ENCODE measurements around the gene FHAD1.
"Not testable (repeated sequence)": the region's sequence is repeated elsewhere in the genome, so short reads cannot be mapped to it uniquely, and the experiment has no call there.

The FHAD1 gene

GRCh38 chr1:15290382-15290781 lies 43.4 kb downstream of the FHAD1 start:
- Histone ChIP-seq H3K27ac (ENCODE audit: low read depth, low read length) (no peak overlapping the region; the same call in 1 of the 2 replicates), H3K79me2 (ENCODE audit: control insufficient read depth, insufficient read depth, low read length, unreplicated experiment) (no peaks in the 10 kb centered on the region), H2AFZ (ENCODE audit: low read length, unreplicated experiment) (no peak overlapping the region), H3K36me3 (ENCODE audit: insufficient read depth, low read length) (no peaks in the 10 kb centered on the region), H3K4me1 (ENCODE audit: control insufficient read depth, insufficient read depth, low read length, unreplicated experiment) (no peaks in the 10 kb centered on the region), H3K27me3 (ENCODE audit: insufficient read depth, low read length) (no peaks in the 10 kb centered on the region), H3K4me3 (ENCODE audit: low read depth, low read length) (no peak overlapping the region)

- Histone ChIP-seq H2AFZ (ENCODE audit: low read length, unreplicated experiment) (no peak overlapping the region), H3K27me3 (ENCODE audit: insufficient read depth, low read length) (no peaks in the 10 kb centered on the region), H3K4me1 (ENCODE audit: control insufficient read depth, insufficient read depth, low read length, unreplicated experiment) (no peaks in the 10 kb centered on the region), H3K27ac (ENCODE audit: low read depth, low read length) (no peak overlapping the region), H3K79me2 (ENCODE audit: control insufficient read depth, insufficient read depth, low read length, unreplicated experiment) (no peaks in the 10 kb centered on the region), H3K4me3 (ENCODE audit: low read depth, low read length) (no peak overlapping the region), H3K36me3 (ENCODE audit: insufficient read depth, low read length) (no peaks in the 10 kb centered on the region)
Observed at GRCh38 chr1:15295696-15296095, 48.7 kb downstream of the FHAD1 start.

GRCh38 chr1:15296585-15297321 lies 49.7 kb downstream of the FHAD1 start:
- H3K27me3 ChIP-seq (ENCODE audit: insufficient read depth, low read length), result no peaks in the 10 kb centered on the region
- no peak overlapping the region for H3K4me3 ChIP-seq (ENCODE audit: low read depth, low read length)
- H3K27ac ChIP-seq (ENCODE audit: low read depth, low read length), result no peak overlapping the region
- H3K36me3 ChIP-seq (ENCODE audit: insufficient read depth, low read length), result no peaks in the 10 kb centered on the region
- H3K79me2 ChIP-seq (ENCODE audit: control insufficient read depth, insufficient read depth, low read length, unreplicated experiment), result no peaks in the 10 kb centered on the region
- no peak overlapping the region for H2AFZ ChIP-seq (ENCODE audit: low read length, unreplicated experiment)
- no peaks in the 10 kb centered on the region for H3K4me1 ChIP-seq (ENCODE audit: control insufficient read depth, insufficient read depth, low read length, unreplicated experiment)

GRCh38 chr1:15297975-15298374 lies 51.0 kb downstream of the FHAD1 start:
- H3K27me3 ChIP-seq (ENCODE audit: insufficient read depth, low read length); H2AFZ ChIP-seq (ENCODE audit: low read length, unreplicated experiment); H3K79me2 ChIP-seq (ENCODE audit: control insufficient read depth, insufficient read depth, low read length, unreplicated experiment); H3K36me3 ChIP-seq (ENCODE audit: insufficient read depth, low read length); H3K27ac ChIP-seq (ENCODE audit: low read depth, low read length); H3K4me1 ChIP-seq (ENCODE audit: control insufficient read depth, insufficient read depth, low read length, unreplicated experiment); H3K4me3 ChIP-seq (ENCODE audit: low read depth, low read length): not testable (repeated sequence)

- Histone ChIP-seq H3K4me3 (ENCODE audit: low read depth, low read length) (no peak overlapping the region), H3K27ac (ENCODE audit: low read depth, low read length) (no peak overlapping the region), H3K79me2 (ENCODE audit: control insufficient read depth, insufficient read depth, low read length, unreplicated experiment) (no peaks in the 10 kb centered on the region), H2AFZ (ENCODE audit: low read length, unreplicated experiment) (no peak overlapping the region), H3K4me1 (ENCODE audit: control insufficient read depth, insufficient read depth, low read length, unreplicated experiment) (no peaks in the 10 kb centered on the region), H3K36me3 (ENCODE audit: insufficient read depth, low read length) (no peaks in the 10 kb centered on the region), H3K27me3 (ENCODE audit: insufficient read depth, low read length) (no peaks in the 10 kb centered on the region)
Observed at GRCh38 chr1:15299179-15299578, 52.2 kb downstream of the FHAD1 start.

GRCh38 chr1:15299806-15300205 lies 52.8 kb downstream of the FHAD1 start:
- Histone ChIP-seq H3K4me1 (ENCODE audit: control insufficient read depth, insufficient read depth, low read length, unreplicated experiment) (no peaks in the 10 kb centered on the region), H3K27me3 (ENCODE audit: insufficient read depth, low read length) (no peaks in the 10 kb centered on the region; the same call in 1 of the 2 replicates), H3K36me3 (ENCODE audit: insufficient read depth, low read length) (no peaks in the 10 kb centered on the region), H3K79me2 (ENCODE audit: control insufficient read depth, insufficient read depth, low read length, unreplicated experiment) (no peaks in the 10 kb centered on the region), H2AFZ (ENCODE audit: low read length, unreplicated experiment) (no peak overlapping the region), H3K4me3 (ENCODE audit: low read depth, low read length) (no peak overlapping the region), H3K27ac (ENCODE audit: low read depth, low read length) (no peak overlapping the region)

GRCh38 chr1:15303935-15304334 lies 56.9 kb downstream of the FHAD1 start:
- no peaks in the 10 kb centered on the region for H3K79me2 ChIP-seq (ENCODE audit: control insufficient read depth, insufficient read depth, low read length, unreplicated experiment)
- no peaks in the 10 kb centered on the region for H3K4me1 ChIP-seq (ENCODE audit: control insufficient read depth, insufficient read depth, low read length, unreplicated experiment)
- H3K36me3 ChIP-seq (ENCODE audit: insufficient read depth, low read length), result no peaks in the 10 kb centered on the region
- H3K27me3 ChIP-seq (ENCODE audit: insufficient read depth, low read length), result no peaks in the 10 kb centered on the region; the same call in 1 of the 2 replicates
- H2AFZ ChIP-seq (ENCODE audit: low read length, unreplicated experiment), result no peak overlapping the region
- H3K4me3 ChIP-seq (ENCODE audit: low read depth, low read length), result no peak overlapping the region
- no peak overlapping the region for H3K27ac ChIP-seq (ENCODE audit: low read depth, low read length)

- Histone ChIP-seq H3K27ac (ENCODE audit: low read depth, low read length) (no peak overlapping the region), H2AFZ (ENCODE audit: low read length, unreplicated experiment) (peak overlapping the region; percentile 11), H3K4me3 (ENCODE audit: low read depth, low read length) (no peak overlapping the region), H3K4me1 (ENCODE audit: control insufficient read depth, insufficient read depth, low read length, unreplicated experiment) (no peaks in the 10 kb centered on the region), H3K36me3 (ENCODE audit: insufficient read depth, low read length) (no peaks in the 10 kb centered on the region), H3K27me3 (ENCODE audit: insufficient read depth, low read length) (no peaks in the 10 kb centered on the region; the same call in 1 of the 2 replicates), H3K79me2 (ENCODE audit: control insufficient read depth, insufficient read depth, low read length, unreplicated experiment) (no peaks in the 10 kb centered on the region)
Observed at GRCh38 chr1:15304708-15305467, 57.9 kb downstream of the FHAD1 start.

- Histone ChIP-seq H3K79me2 (ENCODE audit: control insufficient read depth, insufficient read depth, low read length, unreplicated experiment) (no peaks in the 10 kb centered on the region), H3K27me3 (ENCODE audit: insufficient read depth, low read length) (no peaks in the 10 kb centered on the region; the same call in 1 of the 2 replicates), H3K36me3 (ENCODE audit: insufficient read depth, low read length) (no peaks in the 10 kb centered on the region), H3K4me3 (ENCODE audit: low read depth, low read length) (no peak overlapping the region), H3K27ac (ENCODE audit: low read depth, low read length) (no peak overlapping the region), H3K4me1 (ENCODE audit: control insufficient read depth, insufficient read depth, low read length, unreplicated experiment) (no peaks in the 10 kb centered on the region), H2AFZ (ENCODE audit: low read length, unreplicated experiment) (peak overlapping the region; percentile 11)
Observed at GRCh38 chr1:15305468-15305770, 58.4 kb downstream of the FHAD1 start.

- not testable (repeated sequence) for H3K4me3 ChIP-seq (ENCODE audit: low read depth, low read length); H2AFZ ChIP-seq (ENCODE audit: low read length, unreplicated experiment); H3K27ac ChIP-seq (ENCODE audit: low read depth, low read length); H3K79me2 ChIP-seq (ENCODE audit: control insufficient read depth, insufficient read depth, low read length, unreplicated experiment); H3K27me3 ChIP-seq (ENCODE audit: insufficient read depth, low read length); H3K4me1 ChIP-seq (ENCODE audit: control insufficient read depth, insufficient read depth, low read length, unreplicated experiment); H3K36me3 ChIP-seq (ENCODE audit: insufficient read depth, low read length)
Observed at GRCh38 chr1:15306352-15306751, 59.3 kb downstream of the FHAD1 start.

GRCh38 chr1:15308135-15308534 lies 61.1 kb downstream of the FHAD1 start:
- Histone ChIP-seq H3K27me3 (ENCODE audit: insufficient read depth, low read length) (no peaks in the 10 kb centered on the region; the same call in 1 of the 2 replicates), H3K27ac (ENCODE audit: low read depth, low read length) (no peak overlapping the region), H3K4me3 (ENCODE audit: low read depth, low read length) (no peak overlapping the region), H3K4me1 (ENCODE audit: control insufficient read depth, insufficient read depth, low read length, unreplicated experiment) (no peaks in the 10 kb centered on the region), H2AFZ (ENCODE audit: low read length, unreplicated experiment) (no peak overlapping the region), H3K79me2 (ENCODE audit: control insufficient read depth, insufficient read depth, low read length, unreplicated experiment) (no peaks in the 10 kb centered on the region), H3K36me3 (ENCODE audit: insufficient read depth, low read length) (no peaks in the 10 kb centered on the region)

Measured in ACC112 (cell line).